HG03060 (cell line): Measurements from ENCODE around the gene CTIF.

Experiments used
- ATAC-seq: cut with Tn5 transposase; IDR thresholded peaks from one replicate; pipeline ENCODE4 v1.9.1; 2021; ENCODE audit warnings: low read depth, moderate number of reproducible peaks; ENCODE audit not compliant: unreplicated experiment

CTIF gene

DNA sequence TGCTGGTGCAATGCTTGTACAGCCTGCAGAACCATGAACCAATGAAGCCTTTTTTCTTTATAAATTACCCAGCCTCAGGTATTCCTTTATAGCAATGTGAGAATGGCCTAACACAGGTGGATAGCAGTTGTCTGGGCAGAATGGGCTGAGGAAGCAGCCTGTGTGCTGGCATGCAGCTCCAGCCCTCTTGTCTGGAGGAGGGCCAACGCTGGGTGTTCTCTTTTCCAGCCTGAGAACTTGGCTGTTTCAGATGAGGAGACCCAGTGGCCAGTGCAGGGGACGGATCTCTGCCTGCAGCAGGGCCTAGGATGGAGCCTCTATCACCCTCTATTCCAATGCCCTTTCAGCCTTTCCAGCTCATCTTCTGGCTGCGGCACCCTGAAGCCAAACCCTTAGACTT, 58.8 kb downstream of the CTIF start:
- no peak for ATAC-seq

- no peak for ATAC-seq
These were observed 60.6 kb downstream of the CTIF start for GRCh38 chr18:48599391-48599790.

- ATAC-seq: no peak
These were observed 61.2 kb downstream of the CTIF start for GRCh38 chr18:48600046-48600445.

DNA sequence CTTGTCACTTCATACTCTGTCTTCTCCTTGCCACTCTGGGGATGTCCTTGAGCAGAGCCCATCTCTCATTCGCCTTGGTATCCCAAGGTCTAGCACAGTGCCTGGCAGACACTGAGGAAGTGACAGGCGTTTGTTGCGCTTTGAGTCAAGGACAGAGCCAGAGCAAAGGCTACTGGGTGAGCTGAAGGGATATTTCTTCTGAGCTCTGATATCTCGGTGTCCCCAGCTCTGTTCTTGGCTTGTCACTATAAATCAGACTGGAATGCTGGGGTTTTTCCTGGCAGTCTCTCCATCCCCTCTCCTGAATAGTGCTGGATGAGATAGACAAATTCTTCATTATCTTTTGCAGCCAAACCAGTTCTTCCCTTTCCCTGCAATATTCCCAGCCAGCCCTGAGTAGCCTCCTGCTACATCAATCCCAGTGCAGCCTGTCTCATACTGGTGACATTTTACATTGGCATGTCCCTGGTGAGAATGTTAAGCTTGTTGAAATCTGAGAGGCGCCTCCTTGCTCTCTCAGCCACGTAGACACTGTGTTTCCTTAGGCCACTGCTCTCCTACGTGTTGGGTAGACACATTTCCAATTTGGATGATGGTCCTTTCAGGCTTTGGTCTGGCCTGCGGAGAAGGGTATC, 61.7 kb downstream of the CTIF start:
- no peak for ATAC-seq

GRCh38 chr18:48601343-48601742, 62.5 kb downstream of the CTIF start:
- ATAC-seq: no peak

- no peak for ATAC-seq
These were observed 64.0 kb downstream of the CTIF start for GRCh38 chr18:48602759-48603390.

GRCh38 chr18:48605408-48605845, 66.6 kb downstream of the CTIF start:
- ATAC-seq: no peak

- ATAC-seq: no peak
These were observed 68.5 kb downstream of the CTIF start for GRCh38 chr18:48607056-48607984.

- ATAC-seq: no peak
These were observed 69.8 kb downstream of the CTIF start for GRCh38 chr18:48608581-48608980.

DNA sequence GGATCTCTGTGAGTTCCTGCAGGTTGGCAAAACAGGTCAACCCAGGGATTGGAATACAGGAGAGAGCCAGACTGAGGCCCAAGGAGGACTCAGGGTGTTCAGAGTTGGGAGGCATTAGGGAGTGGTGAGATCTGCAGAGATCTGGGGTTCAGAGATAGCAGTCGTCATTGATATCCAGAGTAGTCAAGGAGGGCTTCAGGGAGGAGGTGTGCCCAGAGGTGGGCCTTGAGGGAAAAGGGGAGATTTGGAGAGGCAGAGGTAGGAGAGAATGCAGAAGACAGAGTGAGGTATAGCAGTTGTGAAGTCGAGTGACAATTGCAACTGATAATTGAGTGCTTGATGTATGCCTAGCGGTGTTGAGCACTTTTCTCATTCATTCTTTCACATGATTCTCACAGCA, 70.3 kb downstream of the CTIF start:
- no peak for ATAC-seq

- no peak for ATAC-seq
These were observed 71.3 kb downstream of the CTIF start for GRCh38 chr18:48609820-48610815.

DNA sequence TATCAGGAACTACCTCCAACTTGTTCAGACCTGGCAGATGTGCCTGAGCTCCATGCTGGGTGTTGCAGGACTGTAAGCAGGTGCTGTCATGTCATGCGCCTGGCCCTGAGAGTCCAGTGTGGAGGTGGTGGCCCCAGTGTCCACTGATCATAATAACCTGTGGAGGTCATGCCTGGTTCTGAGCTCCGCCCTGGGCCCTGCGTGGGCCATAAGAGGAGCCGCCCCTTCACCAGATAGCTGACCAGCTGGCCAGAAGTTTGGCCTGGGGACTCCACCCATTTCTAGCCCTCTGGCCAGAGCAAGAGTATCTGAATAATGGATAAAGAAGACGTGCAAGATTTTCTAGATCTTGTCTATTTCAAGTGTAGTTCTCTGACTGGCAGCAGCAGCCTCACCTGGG, 72.4 kb downstream of the CTIF start:
- ATAC-seq: no peak

DNA sequence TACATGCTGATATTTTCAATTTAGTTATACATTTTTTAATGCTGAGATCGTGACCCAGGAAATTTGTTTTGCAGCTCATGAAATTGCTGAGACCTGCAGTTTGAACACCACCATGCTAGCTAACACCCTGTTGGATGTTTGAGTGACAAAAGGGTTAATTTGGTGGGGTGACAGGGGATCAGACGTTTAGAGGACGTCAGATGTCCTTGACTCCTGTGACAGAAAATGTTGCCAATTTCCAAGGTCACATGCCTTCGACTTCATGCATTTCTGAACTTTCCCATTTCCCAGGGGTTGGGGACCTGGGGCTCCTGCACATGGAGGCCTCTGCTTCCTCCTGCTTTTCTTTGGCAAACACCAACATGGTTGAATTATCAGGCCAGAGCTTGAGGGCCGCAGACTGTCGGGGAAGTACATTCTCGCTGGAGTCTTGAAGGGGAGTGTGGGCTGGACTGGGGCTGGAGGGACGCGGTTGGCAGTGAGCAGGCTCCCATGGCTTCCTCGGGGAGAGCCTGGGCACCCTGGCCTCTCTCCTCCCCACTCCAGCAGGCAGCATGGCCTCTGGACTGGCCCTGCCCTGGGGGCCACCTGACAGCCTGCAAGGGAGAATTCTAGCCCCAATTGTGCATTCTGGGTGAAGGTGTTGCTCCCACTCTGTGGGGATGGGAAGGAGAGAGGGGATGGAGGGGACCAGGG, 73.1 kb downstream of the CTIF start:
- no peak for ATAC-seq

- no peak for ATAC-seq
These were observed 73.7 kb downstream of the CTIF start for GRCh38 chr18:48612511-48612910.

GRCh38 chr18:48612917-48613316, 74.1 kb downstream of the CTIF start:
- ATAC-seq: no peak

- ATAC-seq: no peak
These were observed 75.0 kb downstream of the CTIF start for GRCh38 chr18:48613589-48614404.

DNA sequence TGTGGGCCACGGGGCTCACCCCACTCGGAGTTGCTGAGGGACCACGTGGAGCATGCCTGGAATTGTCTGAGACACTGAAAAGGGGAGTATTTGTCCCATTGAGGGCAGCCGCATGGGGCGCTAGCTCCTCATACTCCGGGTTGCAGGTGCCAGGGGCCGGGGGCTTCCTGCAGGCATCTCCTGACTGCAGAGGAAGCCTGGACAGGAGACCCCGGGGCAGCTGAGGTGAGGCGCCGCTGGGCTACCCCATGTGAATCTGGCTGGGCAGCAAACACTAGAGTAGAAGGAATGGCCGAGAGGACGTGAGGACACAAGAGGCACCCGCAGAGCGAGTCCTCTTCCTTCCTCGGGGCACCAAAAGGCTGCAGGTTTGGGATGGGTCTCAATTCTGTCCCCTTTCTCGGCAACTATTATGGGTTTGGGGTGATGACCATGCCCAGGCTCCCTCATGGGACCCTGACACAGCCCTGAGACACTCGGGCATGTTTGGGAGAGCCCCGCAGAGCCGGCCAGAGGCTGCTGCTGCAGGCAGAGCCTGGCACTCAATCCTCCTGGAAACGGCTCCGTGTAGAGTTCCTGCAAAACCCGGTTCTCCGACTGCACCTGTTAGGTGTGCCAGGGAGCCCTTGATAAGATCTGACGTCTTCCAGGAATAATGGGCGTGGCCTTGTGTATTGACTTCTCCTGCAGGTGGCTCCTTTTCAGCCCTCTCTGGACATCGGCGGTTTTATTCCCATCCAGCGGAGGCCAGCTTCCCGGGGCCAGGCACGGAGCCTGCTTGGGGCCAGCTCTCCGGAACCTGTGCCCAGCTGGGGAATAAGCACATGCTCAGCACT, 77.0 kb downstream of the CTIF start:
- no peak for ATAC-seq
